HG02970 (cell line): ENCODE measurements around the gene THRAP3.

Source experiments
- ATAC-seq: cut with Tn5 transposase; IDR thresholded peaks from one replicate; pipeline ENCODE4 v1.9.1; 2021; ENCODE audit warnings: mild to moderate bottlenecking, moderate library complexity, moderate number of reproducible peaks; ENCODE audit not compliant: unreplicated experiment, low FRiP score

THRAP3 gene

GRCh38 chr1:36322786-36323635 is 98.8 kb downstream of the THRAP3 start:
- no peak for ATAC-seq

DNA sequence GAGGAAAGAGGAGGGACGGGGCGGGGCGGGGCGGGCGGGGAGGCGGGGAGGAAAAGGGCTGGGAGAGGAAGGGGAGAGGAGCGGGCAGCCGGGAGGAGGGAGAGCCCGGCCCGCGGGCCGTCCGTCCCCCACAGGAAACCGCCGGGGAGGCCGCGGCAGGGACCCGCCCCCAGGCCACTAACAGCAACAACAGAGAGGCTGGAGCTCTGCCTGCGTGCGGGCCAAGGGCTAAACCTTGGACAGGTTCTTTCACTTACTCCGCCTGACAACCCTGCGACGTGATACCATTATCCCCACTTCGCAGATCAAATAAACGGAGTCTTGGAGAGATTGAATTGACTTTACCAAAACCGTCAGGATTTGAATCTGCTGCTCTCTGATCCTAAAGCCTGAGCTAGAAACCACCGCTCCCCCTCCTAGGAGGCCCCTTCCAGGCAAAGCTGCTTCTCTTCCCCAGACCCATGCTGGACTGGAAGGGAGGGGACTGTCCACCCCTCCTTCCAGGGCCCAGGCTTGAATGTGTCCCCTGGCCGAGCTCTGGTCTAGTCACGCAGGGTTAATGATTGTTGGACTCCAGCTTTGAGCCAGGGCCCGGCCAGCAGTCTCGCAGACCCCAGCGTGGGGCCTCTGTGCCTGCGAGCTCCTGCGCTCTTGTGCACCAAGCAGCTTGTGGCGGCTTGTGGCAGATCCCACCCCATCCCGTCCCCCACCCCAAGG is 99.6 kb downstream of the THRAP3 start, which contains the start of gene EVA1B:
Gene EVA1B (minus strand): TSS at position 10 of the 717 bp plus-strand sequence. CDS start 608 bp downstream, outside the sequence.
- ATAC-seq, result no peak

GRCh38 chr1:36324353-36324703 is 100.1 kb downstream of the THRAP3 start:
- no peak for ATAC-seq

GRCh38 chr1:36326499-36326898 is 102.3 kb downstream of the THRAP3 start:
- ATAC-seq, result no peak

DNA sequence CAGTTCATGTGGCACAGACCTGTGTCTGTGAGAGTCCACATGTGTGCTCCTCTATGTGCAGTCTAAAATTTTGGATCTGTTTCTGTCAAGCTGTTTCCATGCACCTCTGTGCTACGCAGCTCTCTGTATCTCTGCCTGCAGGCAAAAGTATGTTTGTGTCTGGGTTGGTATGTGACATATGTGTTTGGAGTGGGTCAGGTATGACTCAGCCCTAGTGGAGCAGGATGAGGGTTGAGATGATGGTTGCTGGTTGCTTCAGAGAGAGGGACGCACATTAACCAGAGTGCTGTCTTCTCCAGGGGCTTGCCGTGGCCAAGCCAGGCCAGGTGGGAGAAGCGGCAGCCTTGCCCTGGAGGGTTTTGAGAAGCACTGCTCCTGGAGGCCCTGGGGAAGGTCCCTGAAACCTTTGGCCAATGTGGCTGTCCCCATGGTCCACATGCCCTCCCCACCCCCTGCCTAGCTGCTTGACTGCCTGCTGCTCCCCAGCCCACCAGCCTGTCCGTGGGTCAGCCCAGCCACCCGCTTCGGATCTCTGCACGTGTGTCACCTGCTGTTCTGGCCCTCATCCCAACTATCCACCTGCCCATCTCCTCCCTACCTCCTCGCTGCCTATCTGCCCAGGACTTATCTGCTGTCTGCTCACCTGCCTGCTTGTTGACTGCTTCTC is 103.3 kb downstream of the THRAP3 start:
- ATAC-seq, result no peak

DNA sequence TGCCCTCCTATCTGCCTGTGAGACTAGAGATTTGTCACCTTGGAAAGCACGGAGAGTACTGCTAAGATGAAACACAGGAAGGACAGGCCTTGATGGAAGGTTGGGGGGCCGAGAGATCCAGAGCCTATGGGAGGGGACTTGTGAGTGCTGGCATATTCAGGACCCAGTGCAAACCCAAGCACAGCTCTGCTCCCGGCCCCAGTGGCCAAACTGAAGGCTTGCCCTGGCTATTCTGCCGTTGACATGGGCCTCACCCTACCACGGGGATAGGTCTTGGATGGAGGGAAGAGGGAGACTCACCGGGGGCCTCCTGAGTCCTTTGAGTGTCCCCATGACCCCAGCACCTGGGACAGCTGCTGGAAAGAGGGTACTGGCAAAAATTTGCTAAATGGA is 103.8 kb downstream of the THRAP3 start:
- no peak for ATAC-seq

GRCh38 chr1:36328713-36329112 is 104.5 kb downstream of the THRAP3 start:
- ATAC-seq, result no peak

DNA sequence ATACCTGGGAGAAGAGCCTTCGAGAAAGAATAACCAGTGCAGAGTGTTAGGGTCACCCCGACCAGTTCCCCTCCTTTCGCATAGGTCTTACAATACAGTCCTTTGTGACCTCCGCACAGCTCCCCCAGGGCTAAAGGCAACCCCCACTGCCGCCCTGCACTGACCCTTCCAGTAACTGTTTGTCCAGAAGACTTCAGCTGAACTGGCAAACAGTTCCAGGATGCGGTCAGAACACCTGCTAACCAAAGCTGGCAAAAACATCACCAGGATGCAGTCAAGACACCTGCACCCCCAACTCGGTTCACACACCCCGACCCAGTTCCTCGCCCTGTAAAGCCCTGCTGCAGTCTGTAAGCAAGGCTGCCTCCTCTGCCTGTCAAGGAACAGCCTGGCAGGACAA is 105.6 kb downstream of the THRAP3 start:
- ATAC-seq, result no peak

DNA sequence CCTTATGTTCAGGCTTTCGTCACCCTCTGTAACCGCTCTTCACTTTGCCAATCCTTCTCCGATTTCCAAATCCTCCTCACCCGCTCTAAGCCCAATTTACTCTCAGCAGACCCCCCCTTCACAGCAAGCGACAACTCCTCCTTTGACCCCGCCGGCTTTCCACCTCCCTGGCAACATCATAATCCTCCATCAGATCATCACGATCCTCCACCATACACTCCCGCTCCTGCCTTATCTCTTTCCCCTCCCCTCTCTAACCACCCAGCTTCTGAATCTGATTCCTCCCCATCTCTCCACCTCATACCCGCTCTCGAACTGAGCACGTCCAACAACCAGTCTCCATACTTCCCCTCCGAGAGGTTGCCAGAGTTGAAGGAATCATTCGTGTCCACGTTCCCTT is 106.7 kb downstream of the THRAP3 start:
- ATAC-seq, result no peak

DNA sequence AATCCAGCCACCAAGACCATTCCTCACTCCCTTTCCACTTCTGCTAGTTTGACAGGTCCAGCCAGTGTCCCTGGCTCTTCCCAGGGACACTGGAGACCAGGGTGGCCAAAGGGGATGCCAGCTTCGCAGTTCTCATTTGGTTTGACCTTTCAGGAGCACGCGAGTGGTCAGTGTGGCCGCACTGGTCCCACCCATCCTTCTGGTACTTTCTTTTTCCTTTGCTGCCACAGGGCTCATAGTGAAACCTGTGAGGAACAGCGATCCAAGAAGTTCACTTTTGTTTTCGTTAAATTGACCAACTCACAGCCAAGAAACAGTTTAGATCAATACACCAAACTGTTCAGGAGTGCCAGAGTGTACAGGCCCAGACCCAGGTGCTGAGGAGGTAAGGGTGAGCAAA is 113.6 kb downstream of the THRAP3 start:
- ATAC-seq, result no peak

DNA sequence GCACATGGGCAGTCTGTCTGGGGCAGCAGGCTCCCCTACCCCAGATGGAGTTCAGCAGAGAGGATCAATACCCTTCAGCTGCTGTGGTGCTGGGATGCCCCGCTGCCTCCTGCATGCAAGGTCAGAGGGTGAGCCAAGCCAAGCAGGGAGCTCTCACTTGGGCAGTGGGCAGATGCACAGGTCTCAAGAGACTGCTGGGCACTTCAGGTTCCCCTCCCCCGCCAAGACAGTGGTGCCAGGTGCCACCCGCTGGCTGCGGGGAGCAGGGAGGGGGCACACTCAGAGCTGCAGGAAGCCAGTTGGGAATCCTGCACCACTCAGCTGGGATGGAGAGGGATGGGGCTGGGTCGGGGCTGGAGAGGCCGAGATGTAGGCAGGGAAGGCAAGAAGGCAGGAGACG is 115.0 kb downstream of the THRAP3 start:
- ATAC-seq, result no peak

DNA sequence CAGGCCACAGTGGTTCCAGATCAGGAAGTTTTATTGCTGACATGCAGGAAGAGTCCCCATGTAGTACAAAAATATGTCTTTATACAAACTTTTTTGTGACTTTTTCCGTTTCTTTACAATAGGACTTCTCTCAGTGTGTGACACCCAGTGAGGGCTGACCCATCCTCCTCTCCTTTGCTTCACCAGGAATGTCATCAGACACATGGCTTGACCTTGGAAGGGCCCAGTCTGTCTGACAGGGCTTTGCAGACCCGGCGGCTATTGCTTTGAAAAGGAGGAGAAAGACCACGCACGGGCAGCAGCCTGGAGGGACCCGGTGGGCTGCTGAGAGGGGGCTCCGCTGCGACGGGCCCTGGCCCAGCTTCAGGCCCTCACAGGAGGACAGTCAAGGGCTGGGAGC is 115.4 kb downstream of the THRAP3 start:
- ATAC-seq, result no peak

DNA sequence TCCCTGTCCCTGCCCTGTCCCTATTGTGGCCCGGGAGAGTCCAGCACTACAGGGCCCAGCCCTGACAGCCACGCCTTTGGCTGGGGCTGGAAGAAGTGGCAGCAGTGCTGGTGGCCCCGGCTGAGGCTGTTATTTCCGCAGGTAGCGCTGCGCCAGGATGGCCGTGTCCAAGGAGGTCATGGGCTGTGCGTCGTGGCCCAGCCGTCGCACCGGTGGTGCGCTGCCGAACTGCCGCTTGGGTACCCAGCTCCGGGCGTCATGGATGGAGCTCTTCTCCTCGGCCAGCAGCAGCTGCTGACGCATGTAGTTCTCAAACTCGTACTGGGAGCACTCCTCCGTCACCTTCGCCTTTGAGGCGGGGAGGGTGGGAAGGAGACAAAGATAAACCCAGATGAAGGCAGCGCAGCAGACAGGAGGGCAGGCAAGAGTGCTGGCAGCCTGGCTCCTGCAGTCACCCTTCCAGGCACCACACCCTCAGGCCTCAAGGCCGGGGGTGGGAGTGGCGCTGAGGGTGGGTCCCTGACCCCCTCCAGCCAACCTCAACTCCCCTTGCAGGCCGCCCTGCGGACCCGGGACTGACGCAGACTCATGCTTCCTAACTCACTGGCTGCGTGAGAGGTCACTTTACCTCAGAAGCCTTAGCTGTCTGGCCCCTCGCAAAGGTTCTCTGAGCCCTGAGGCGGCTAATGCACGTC is 117.5 kb downstream of the THRAP3 start:
- no peak for ATAC-seq

GRCh38 chr1:36342426-36343185 is 118.4 kb downstream of the THRAP3 start:
- ATAC-seq, result no peak

DNA sequence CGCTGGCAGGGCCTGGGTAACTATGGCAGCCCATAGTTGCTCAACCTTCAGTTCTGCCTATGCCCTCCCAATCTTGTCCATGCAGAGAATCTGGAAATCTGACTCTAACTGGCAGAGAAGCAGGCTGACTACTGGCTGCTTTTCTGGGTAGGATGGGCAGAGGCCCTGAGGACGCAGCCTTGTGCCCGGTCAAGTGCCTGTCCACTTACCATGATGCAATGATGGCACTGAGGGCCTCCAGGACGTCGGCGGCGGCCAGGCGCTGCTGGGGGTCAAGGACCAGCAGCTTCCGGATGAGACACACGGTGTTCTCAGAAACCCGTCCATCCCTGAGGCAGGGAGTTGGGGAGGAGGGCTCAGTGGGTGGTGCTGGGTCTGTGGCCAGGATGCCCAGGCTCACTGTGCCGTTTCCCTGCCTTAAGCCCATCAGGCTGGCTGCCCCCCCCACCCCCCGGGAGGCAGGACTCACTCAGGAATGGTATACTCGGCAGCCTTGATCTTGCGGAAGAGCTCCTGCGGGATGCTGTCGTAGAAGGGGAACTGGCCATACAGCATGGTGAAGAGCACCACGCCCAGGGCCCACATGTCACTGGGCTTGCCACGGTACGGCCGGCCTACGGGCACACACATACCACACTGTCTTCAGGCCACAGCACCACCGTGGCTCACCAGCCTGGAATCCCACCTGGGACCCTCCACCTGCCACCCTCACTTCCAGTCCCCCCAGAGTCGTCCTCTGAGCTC is 119.6 kb downstream of the THRAP3 start:
- ATAC-seq, result no peak

- ATAC-seq, result no peak
These were observed 120.1 kb downstream of the THRAP3 start for GRCh38 chr1:36344395-36344680.

DNA sequence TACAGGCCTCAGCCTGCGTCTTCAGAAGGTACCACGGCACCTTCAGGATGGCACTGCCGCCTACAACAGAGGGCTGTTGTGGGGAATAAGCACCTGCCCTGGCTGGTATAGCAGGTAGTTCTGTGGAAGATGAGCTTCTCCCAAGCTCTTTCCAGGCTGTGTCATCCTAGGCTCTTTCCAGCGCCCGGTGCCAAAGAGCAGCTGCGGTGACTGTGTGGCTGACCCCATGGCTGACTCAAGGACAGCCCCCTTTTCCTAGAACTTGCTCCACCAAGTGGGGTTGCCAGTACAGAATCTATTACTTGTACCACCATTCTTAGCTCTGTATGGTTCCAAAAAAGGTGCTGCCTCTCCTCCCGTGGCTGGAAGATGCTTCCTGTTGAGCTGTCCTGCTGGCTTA is 121.1 kb downstream of the THRAP3 start:
- ATAC-seq, result no peak

- no peak for ATAC-seq
These were observed 122.6 kb downstream of the THRAP3 start for GRCh38 chr1:36346741-36347370.

GRCh38 chr1:36349241-36349671 is 125.0 kb downstream of the THRAP3 start:
- peak; percentile 40 for ATAC-seq
